ENCODE measurements around the gene PSMF1.
A peak's percentile ranks its signal among the peaks of the same experiment; 100 is the strongest.
"Not testable (repeated sequence)": the region's sequence is repeated elsewhere in the genome, so short reads cannot be mapped to it uniquely, and the experiment has no call there.

PSMF1 gene

DNA sequence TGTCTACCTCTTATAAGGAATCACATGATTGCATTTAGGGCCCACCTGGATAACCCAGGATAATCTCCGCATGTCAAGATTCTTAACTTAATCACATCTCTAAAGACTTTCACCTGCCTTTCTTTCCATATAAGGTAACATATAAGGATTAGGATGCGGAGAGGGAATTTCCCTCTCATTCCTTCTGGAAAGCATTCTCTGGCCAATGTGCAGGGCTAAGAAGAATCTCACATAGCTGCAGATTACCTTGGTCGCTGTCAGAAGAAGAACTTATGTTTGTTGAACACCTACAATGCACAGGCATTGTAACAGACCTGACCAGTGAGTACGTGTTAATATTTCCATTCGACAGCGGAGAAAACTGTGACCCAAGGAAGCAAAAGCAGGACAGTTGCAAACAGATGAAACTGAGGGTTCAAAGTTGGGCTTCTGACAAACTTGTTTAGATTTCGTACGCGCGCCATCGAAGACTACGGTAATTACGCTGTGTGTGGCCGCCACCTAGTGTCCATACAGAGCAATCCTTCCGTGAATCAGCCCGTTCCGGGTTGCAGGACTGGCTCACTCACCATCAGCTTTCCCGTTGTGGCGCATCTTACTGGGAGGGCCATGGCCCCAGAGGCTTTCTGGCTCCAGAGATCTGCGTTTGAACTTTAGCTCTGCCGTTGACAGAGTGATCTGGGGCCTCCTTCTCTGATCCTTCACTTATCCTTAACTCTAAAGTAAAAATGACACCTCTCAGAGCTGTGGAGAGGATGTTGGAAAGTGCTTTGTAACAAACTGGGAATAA is 94.4 kb downstream of the PSMF1 start:
- DNase-seq (ENCODE audit: low spot score): peak; percentile 74
- TF ChIP-seq, protein P1, sequence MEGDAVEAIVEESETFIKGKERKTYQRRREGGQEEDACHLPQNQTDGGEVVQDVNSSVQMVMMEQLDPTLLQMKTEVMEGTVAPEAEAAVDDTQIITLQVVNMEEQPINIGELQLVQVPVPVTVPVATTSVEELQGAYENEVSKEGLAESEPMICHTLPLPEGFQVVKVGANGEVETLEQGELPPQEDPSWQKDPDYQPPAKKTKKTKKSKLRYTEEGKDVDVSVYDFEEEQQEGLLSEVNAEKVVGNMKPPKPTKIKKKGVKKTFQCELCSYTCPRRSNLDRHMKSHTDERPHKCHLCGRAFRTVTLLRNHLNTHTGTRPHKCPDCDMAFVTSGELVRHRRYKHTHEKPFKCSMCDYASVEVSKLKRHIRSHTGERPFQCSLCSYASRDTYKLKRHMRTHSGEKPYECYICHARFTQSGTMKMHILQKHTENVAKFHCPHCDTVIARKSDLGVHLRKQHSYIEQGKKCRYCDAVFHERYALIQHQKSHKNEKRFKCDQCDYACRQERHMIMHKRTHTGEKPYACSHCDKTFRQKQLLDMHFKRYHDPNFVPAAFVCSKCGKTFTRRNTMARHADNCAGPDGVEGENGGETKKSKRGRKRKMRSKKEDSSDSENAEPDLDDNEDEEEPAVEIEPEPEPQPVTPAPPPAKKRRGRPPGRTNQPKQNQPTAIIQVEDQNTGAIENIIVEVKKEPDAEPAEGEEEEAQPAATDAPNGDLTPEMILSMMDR (IDR thresholded peaks at IDR 0.05; ENCODE audit: extremely low read depth, missing control alignments): peak; percentile 85

DNA sequence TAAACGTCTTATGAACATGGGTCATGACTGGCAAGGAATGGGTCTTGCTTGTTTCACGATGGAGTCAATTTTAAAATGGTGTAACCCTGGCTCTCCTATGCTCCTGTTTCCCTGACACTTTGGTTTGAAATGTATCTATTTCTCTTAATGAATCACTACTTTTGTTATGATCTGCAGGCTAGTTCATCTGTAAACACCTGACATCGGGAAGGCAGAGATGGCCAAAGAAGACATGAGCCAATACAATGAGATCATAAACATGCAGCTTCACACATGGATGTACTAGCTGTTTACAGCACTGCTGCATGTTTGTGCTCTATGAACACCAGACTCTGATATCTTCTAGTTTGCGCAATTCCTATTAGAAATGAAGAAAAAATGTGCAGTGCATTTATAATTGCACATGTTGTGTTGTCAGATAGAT is 96.4 kb downstream of the PSMF1 start:
- TF ChIP-seq, protein P1 (IDR thresholded peaks at IDR 0.05; ENCODE audit: extremely low read depth, missing control alignments): no peak
- DNase-seq (ENCODE audit: low spot score): no peak

DNA sequence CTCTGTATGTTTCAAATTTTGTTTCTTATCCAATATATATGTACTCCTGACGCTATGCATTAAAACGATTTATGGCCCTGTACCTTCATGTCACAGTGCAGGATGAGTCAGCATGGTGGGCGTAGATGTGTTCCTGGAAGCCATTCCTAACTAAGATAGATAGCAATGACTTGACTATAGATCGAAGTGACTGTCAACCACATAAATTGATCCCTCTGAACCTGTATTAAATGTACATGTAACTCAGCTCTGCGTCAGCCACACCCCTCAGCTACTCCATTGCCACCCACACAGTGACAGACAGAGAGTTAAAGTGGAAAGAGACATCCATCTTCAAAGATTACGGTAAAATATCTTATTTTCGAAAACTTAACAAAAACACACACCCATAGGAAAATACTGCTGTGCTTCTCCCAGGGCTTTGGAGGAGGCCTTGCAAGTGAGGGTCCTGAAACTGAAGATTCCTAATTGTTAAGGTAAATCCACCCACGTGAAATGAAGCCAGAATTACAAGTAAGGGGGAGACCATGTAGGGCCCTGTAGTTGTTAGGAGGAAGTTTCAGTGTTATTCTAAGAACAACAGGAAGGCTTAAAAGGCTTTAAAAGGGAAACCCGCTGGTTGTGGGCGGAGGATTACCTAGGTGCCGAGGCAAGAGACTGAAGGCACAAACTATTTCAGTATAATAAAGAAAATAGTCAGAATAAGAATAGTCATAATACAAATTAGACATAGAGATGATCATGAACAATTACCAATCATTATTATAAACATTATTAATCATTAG is 97.2 kb downstream of the PSMF1 start:
- TF ChIP-seq, protein P1 (IDR thresholded peaks at IDR 0.05; ENCODE audit: extremely low read depth, missing control alignments): no peak
- DNase-seq (ENCODE audit: low spot score): no peak

DNA sequence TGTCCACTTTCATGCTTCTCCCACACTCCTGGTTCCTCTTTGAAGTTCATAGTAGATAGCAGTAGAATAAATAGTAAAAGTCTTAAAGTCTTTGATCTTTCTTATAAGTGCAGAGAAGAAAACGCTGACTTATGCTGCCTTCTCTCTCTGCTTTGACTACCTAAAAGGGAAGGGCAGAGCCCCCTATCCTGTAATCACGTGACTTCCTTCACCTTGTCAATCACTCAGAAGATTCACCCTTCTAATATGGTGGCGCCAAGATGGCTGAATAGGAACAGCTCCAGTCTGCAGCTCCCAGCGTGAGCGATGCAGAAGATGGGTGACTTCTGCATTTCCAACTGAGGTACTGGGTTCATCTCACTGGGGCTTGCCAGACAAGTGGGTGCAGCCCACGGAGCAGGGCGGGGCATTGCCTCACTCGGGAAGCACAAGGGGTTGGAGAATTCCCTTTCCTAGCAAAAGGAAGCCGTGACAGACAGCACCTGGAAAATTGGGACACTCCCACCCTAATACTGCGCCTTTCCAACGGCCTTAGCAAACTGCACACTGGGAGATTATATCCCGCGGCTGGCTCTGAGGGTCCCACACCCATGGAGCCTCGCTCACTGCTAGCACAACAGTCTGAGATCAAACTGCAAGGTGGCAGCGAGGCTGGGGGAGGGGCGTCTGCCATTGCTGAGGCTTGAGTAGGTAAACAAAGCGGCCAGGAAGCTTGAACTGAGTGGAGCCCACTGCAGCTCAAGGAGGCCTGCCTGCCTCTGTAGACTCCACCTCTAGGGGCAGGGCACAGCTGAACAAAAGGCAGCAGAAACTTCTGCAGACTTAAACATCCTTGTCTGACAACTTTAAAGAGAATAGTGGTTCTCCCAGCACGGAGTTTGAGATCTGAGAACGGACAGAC is 98.4 kb downstream of the PSMF1 start:
- not testable (repeated sequence) for DNase-seq (ENCODE audit: low spot score)

Measured in GM20000 (cell line).